Gastroesophageal sphincter (tissue), 3 donors: ENCODE data around the gene PLA2G3.

Experiments
- CTCF ChIP-seq, 4 experiments: fragments of 200-600 bp in 2 of 4; fragments of 450-650 bp in 2 of 4; sonication (generic) in 1 of 4; IDR thresholded peaks; one replicate each; pipeline ENCODE4 v1.5.1; 2017 to 2019; ENCODE audit warnings: antibody characterized with exemption in 4 of 4, mild to moderate bottlenecking in 2 of 4, moderate library complexity in 2 of 4
- EP300 ChIP-seq: sonication (generic); formaldehyde crosslinking; IDR thresholded peaks from one replicate; pipeline ENCODE4 v1.6.1; 2017; ENCODE audit warnings: antibody characterized with exemption, mild to moderate bottlenecking

GRCh38 chr22:31160328-31160978 is 20.1 kb upstream of the PLA2G3 start:
- TF ChIP-seq CTCF (IDR thresholded peaks at IDR 0.05) = no peak
- TF ChIP-seq EP300 = no peak
